ENCODE measurements around the gene POLR1H. TPM values are rescaled to one million over a fixed set of nuclear protein-coding genes. Genes with fewer than 3 reads are reported as not detected.

POLR1H gene
- total RNA-seq, 1 donor from 2014 or later, result 87.0 TPM

- Mint-ChIP-seq H3K4me3 (no peak overlapping the region), H3K27ac (no peak overlapping the region), H3K4me1 (peaks cover 11% of the 10 kb centered on the region), H3K36me3 (ENCODE audit: low read depth) (no peaks in the 10 kb centered on the region), H3K9me3 (no peaks in the 10 kb centered on the region), H3K27me3 (peaks cover 63% of the 10 kb centered on the region)
- intact Hi-C loops (cut with micrococcal nuclease), result no loop called here
- no peak for DNase-seq
Observed at GRCh38 chr6:30112402-30112994, 51.4 kb downstream of the POLR1H start.

- H3K4me3 Mint-ChIP-seq, result no peak within 1 kb of the TSS
- intact Hi-C loops (cut with micrococcal nuclease), result no loop called here
- no peak for DNase-seq
- peaks cover 10% of the 10 kb centered on the region for H3K4me1 Mint-ChIP-seq
- no peak within 1 kb of the TSS for H3K27ac Mint-ChIP-seq
- no peaks in the 10 kb centered on the region for H3K9me3 Mint-ChIP-seq
- peaks cover 60% of the 10 kb centered on the region for H3K27me3 Mint-ChIP-seq
- H3K36me3 Mint-ChIP-seq (ENCODE audit: low read depth), result no peaks in the 10 kb centered on the region
Observed at GRCh38 chr6:30113003-30113759, 52.1 kb downstream of the POLR1H start, which contains the start of gene TRIM31. Gene TRIM31 (minus strand): TSS chr6:30113090. CDS start chr6:30112805, 285 bp downstream.

- DNase-seq, result no peak
- H3K27me3 Mint-ChIP-seq, result peaks cover 58% of the 10 kb centered on the region
- no peaks in the 10 kb centered on the region for H3K36me3 Mint-ChIP-seq (ENCODE audit: low read depth)
- H3K4me1 Mint-ChIP-seq, result peaks cover 10% of the 10 kb centered on the region
- no peak overlapping the region for H3K27ac Mint-ChIP-seq
- intact Hi-C loops (cut with micrococcal nuclease), result no loop called here
- H3K9me3 Mint-ChIP-seq, result no peaks in the 10 kb centered on the region
- no peak overlapping the region for H3K4me3 Mint-ChIP-seq
Observed at GRCh38 chr6:30113841-30114240, 52.8 kb downstream of the POLR1H start.

Other genes starting within 250 kb of the POLR1H start
- 0.85 and 1.2 TPM in 2 replicates for gene HLA-G, start 233.4 kb upstream of the POLR1H start, total RNA-seq
- 1,449 and 1,452 TPM in 2 replicates for gene HLA-A, start 118.7 kb upstream of the POLR1H start, total RNA-seq
- gene PPP1R11, start 5.9 kb downstream of the POLR1H start, total RNA-seq, result 60.9 and 61.1 TPM in 2 replicates
- not detected in 2 replicates for gene RNF39, start 14.5 kb downstream of the POLR1H start, total RNA-seq
- gene TRIM31, start 51.8 kb downstream of the POLR1H start, total RNA-seq, result 0.09 TPM in 1 of 2 replicates, not detected in the other
- not detected in 2 replicates for gene TRIM40, start 74.9 kb downstream of the POLR1H start, total RNA-seq
- 0.07 and 0.09 TPM in 2 replicates for gene TRIM10, start 99.9 kb downstream of the POLR1H start, total RNA-seq
- gene TRIM15, start 102.3 kb downstream of the POLR1H start, total RNA-seq, result 0.24 and 0.65 TPM in 2 replicates
- 58.3 and 60.1 TPM in 2 replicates for gene TRIM26, start 152.1 kb downstream of the POLR1H start, total RNA-seq

Data from activated CD4-positive, alpha-beta T cell treated with anti-CD3 and anti-CD28 coated beads, Interleukin-2, amount 10 ng/mL, durations not matched to agents 24 days and 14 days (primary cell).